Peyer's patch (tissue), 4 donors: ENCODE results near the gene CHPT1.

Experiments used
- POLR2A ChIP-seq, 2 donors: fragments of 450-650 bp; IDR thresholded peaks; one replicate each; pipeline ENCODE4 v1.5.1; 2017; ENCODE audit warnings: antibody characterized with exemption in 2 of 2, mild to moderate bottlenecking in 2 of 2, moderate library complexity in 2 of 2
- TF ChIP-seq, protein P1 (sequence below), 6 experiments: fragments of 450-650 bp in 4 of 6; fragments of 200-600 bp in 2 of 6; sonication (generic) in 1 of 6; IDR thresholded peaks; one replicate each; pipeline ENCODE4 v1.5.1; 2017 to 2019; ENCODE audit warnings: antibody characterized with exemption in 6 of 6, mild to moderate bottlenecking in 3 of 6, moderate library complexity in 1 of 6

DNA sequence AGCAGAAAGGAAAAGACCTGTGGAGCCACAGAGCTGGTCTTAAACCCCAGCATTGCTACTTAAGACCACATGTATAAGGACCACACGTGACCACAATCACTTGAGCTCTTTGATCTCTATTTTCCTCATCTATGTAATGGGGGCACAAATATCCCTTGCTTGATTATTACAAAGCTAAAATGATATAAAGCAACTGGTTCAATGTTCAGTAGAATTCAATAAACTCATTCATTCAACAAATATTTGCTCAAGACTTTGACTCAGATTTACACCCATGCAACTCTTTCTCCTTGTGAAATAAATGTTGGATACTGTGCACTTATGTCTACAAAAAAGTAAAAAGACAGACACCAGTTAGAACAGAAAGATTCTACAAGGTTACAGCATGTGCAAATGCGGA is 21.9 kb upstream of the CHPT1 start:
- TF ChIP-seq, protein P1, sequence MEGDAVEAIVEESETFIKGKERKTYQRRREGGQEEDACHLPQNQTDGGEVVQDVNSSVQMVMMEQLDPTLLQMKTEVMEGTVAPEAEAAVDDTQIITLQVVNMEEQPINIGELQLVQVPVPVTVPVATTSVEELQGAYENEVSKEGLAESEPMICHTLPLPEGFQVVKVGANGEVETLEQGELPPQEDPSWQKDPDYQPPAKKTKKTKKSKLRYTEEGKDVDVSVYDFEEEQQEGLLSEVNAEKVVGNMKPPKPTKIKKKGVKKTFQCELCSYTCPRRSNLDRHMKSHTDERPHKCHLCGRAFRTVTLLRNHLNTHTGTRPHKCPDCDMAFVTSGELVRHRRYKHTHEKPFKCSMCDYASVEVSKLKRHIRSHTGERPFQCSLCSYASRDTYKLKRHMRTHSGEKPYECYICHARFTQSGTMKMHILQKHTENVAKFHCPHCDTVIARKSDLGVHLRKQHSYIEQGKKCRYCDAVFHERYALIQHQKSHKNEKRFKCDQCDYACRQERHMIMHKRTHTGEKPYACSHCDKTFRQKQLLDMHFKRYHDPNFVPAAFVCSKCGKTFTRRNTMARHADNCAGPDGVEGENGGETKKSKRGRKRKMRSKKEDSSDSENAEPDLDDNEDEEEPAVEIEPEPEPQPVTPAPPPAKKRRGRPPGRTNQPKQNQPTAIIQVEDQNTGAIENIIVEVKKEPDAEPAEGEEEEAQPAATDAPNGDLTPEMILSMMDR (IDR thresholded peaks at IDR 0.05), result no peak
- TF ChIP-seq POLR2A (IDR thresholded peaks at IDR 0.05), result no peak
